SK-N-SH treated with all-trans-retinoic acid at 6 μM for 48 hours (cell line): ENCODE measurements around the gene GFRA1.

ENCODE experiments used
- ATAC-seq: fragments of 200-7000 bp; cut with Tn5 transposase; 3 replicates; pipeline ENCODE4 v1.9.1; 2020; ENCODE audit warnings: mild to moderate bottlenecking, moderate library complexity
- BACH2 ChIP-seq: fragments of 250-450 bp; sonication (Bioruptor Pico); IDR thresholded peaks from 2 replicates; pipeline ENCODE4 v1.9.0; 2021; ENCODE audit warnings: mild to moderate bottlenecking, borderline replicate concordance
- CSDC2 ChIP-seq: fragments of 250-450 bp; sonication (Bioruptor Pico); IDR thresholded peaks from 2 replicates; pipeline ENCODE4 v1.5.0; 2020; ENCODE audit warnings: mild to moderate bottlenecking, moderate library complexity
- CSRNP3 ChIP-seq: fragments of 250-450 bp; sonication (Bioruptor Pico); IDR thresholded peaks from 2 replicates; pipeline ENCODE4 v1.5.1; 2021; ENCODE audit warnings: mild to moderate bottlenecking, moderate library complexity
- GLIS3 ChIP-seq: fragments of 250-450 bp; sonication (Bioruptor Pico); IDR thresholded peaks from 2 replicates; pipeline ENCODE4 v1.5.0; 2020; ENCODE audit warnings: mild to moderate bottlenecking, moderate library complexity
- ISL1 ChIP-seq: fragments of 250-450 bp; sonication (Bioruptor Pico); IDR thresholded peaks from 2 replicates; pipeline ENCODE4 v2.1.2; 2022; ENCODE audit warnings: mild to moderate bottlenecking, moderate library complexity
- PATZ1 ChIP-seq: fragments of 250-450 bp; sonication (Bioruptor Pico); IDR thresholded peaks from 2 replicates; pipeline ENCODE4 v1.8.0; 2020; ENCODE audit warnings: mild to moderate bottlenecking, moderate library complexity, borderline replicate concordance
- POU6F1 ChIP-seq: fragments of 250-450 bp; sonication (Bioruptor Pico); IDR thresholded peaks from 2 replicates; pipeline ENCODE4 v1.8.0; 2021; ENCODE audit warnings: low read depth, mild to moderate bottlenecking, moderate library complexity, borderline replicate concordance
- PPARA ChIP-seq: fragments of 250-450 bp; sonication (Bioruptor Pico); IDR thresholded peaks from 2 replicates; pipeline ENCODE4 v1.5.0; 2020; ENCODE audit warnings: mild to moderate bottlenecking, borderline replicate concordance
- RARB ChIP-seq: fragments of 250-450 bp; sonication (Bioruptor Pico); IDR thresholded peaks from 2 replicates; pipeline ENCODE4 v1.8.0; 2021; ENCODE audit warnings: mild to moderate bottlenecking, moderate library complexity
- TCF4 ChIP-seq: fragments of 250-450 bp; sonication (Bioruptor Pico); IDR thresholded peaks from 2 replicates; pipeline ENCODE4 v1.8.0; 2021; ENCODE audit warnings: mild to moderate bottlenecking, moderate library complexity, borderline replicate concordance
- TOX ChIP-seq: fragments of 250-450 bp; sonication (Bioruptor Pico); IDR thresholded peaks from 2 replicates; pipeline ENCODE4 v1.8.0; 2021; ENCODE audit warnings: mild to moderate bottlenecking, moderate library complexity, borderline replicate concordance
- TSHZ2 ChIP-seq: fragments of 250-450 bp; sonication (Bioruptor Pico); IDR thresholded peaks from 2 replicates; pipeline ENCODE4 v1.5.0; 2020; ENCODE audit warnings: mild to moderate bottlenecking, moderate library complexity
- ZFP3 ChIP-seq: fragments of 250-450 bp; sonication (Bioruptor Pico); IDR thresholded peaks from 2 replicates; pipeline ENCODE4 v1.5.0; 2020; ENCODE audit warnings: mild to moderate bottlenecking, moderate library complexity
- ZFP30 ChIP-seq: fragments of 450-650 bp; formaldehyde crosslinking; IDR thresholded peaks from 2 replicates; pipeline ENCODE4 v1.5.0; 2022; ENCODE audit warnings: mild to moderate bottlenecking, moderate library complexity
- ZNF565 ChIP-seq: fragments of 450-650 bp; formaldehyde crosslinking; conservative IDR thresholded peaks from 2 replicates; pipeline ENCODE4 v1.5.0; 2020; ENCODE audit warnings: low read depth, mild to moderate bottlenecking, moderate library complexity
- ZNF70 ChIP-seq: fragments of 450-650 bp; formaldehyde crosslinking; IDR thresholded peaks from 2 replicates; pipeline ENCODE4 v1.5.0; 2020; ENCODE audit warnings: mild to moderate bottlenecking, moderate library complexity

The GFRA1 gene

GRCh38 chr10:116241085-116241484 lies 31.9 kb downstream of the GFRA1 start:
- no peak for ATAC-seq

GRCh38 chr10:116240157-116240950 lies 32.7 kb downstream of the GFRA1 start:
- no peak for TF ChIP-seq ZFP30
- TF ChIP-seq ISL1 (CRISPR knock-in tag), result no peak
- no peak for ATAC-seq

More at GRCh38 chr10:116241085-116241484, 31.9 kb downstream of the GFRA1 start:
- TF ChIP-seq CSDC2 (CRISPR knock-in tag), result no peak
- no peak for TF ChIP-seq PPARA (CRISPR knock-in tag)
- no peak for TF ChIP-seq ZNF565 (CRISPR knock-in tag)
- no peak for TF ChIP-seq TSHZ2 (CRISPR knock-in tag)
- TF ChIP-seq ZFP3, result no peak
- no peak for TF ChIP-seq CSRNP3
- no peak for TF ChIP-seq ZFP30
- TF ChIP-seq TCF4 (CRISPR knock-in tag), result no peak
- TF ChIP-seq BACH2 (CRISPR knock-in tag), result no peak

GRCh38 chr10:116239229-116239628 lies 33.8 kb downstream of the GFRA1 start:
- ATAC-seq, result no peak
- no peak for TF ChIP-seq RARB (CRISPR knock-in tag)
- no peak for TF ChIP-seq TOX (CRISPR knock-in tag)
- no peak for TF ChIP-seq ZNF565 (CRISPR knock-in tag)
- no peak for TF ChIP-seq POU6F1 (CRISPR knock-in tag)
- no peak for TF ChIP-seq PPARA (CRISPR knock-in tag)
- TF ChIP-seq CSRNP3, result no peak
- TF ChIP-seq ZFP30, result no peak
- no peak for TF ChIP-seq PATZ1 (CRISPR knock-in tag)
- no peak for TF ChIP-seq GLIS3
- no peak for TF ChIP-seq CSDC2 (CRISPR knock-in tag)
- TF ChIP-seq BACH2 (CRISPR knock-in tag), result no peak
- TF ChIP-seq ZNF70 (CRISPR knock-in tag), result no peak
- TF ChIP-seq TSHZ2 (CRISPR knock-in tag), result no peak
